Duodenal mucosa (tissue), 2 donors: ENCODE results near the gene MDM2.

Source experiments
- H3K27ac ChIP-seq: one replicate; pipeline ENCODE4 v1.7.0; 2013; ENCODE audit warnings: low read depth, low read length
- H3K27me3 ChIP-seq, 2 donors: one replicate each; pipeline ENCODE4 v1.7.0; 2013; ENCODE audit warnings: low read length in 2 of 2, control low read depth in 1 of 2; ENCODE audit not compliant: insufficient read depth in 2 of 2, control insufficient read depth in 1 of 2
- H3K36me3 ChIP-seq, 2 donors: one replicate each; pipeline ENCODE4 v1.7.0; 2013; ENCODE audit warnings: low read length in 2 of 2, control low read depth in 1 of 2; ENCODE audit not compliant: insufficient read depth in 2 of 2, control insufficient read depth in 1 of 2
- H3K4me1 ChIP-seq, 2 donors: one replicate each; pipeline ENCODE4 v1.7.0; 2013; ENCODE audit warnings: low read length in 2 of 2, control low read depth in 1 of 2; ENCODE audit not compliant: insufficient read depth in 2 of 2, control insufficient read depth in 1 of 2
- H3K4me3 ChIP-seq, 2 donors: one replicate each; pipeline ENCODE4 v1.7.0; 2013; ENCODE audit warnings: low read length in 2 of 2, low read depth in 1 of 2
- H3K9ac ChIP-seq, 2 donors: one replicate each; pipeline ENCODE4 v1.7.0; 2013; ENCODE audit warnings: low read length in 2 of 2, low read depth in 1 of 2
- H3K9me3 ChIP-seq, 2 donors: one replicate each; pipeline ENCODE4 v1.7.0; 2013; ENCODE audit warnings: low read length in 2 of 2, control low read depth in 1 of 2; ENCODE audit not compliant: control insufficient read depth in 1 of 2

Gene MDM2

GRCh38 chr12:68785358-68785757 lies 22.6 kb upstream of the MDM2 start:
- H3K4me3 ChIP-seq, result no peak overlapping the region
- H3K9ac ChIP-seq, result no peak overlapping the region
- no peaks in the 10 kb centered on the region for H3K9me3 ChIP-seq
- H3K36me3 ChIP-seq, result no peaks in the 10 kb centered on the region
- peaks cover 7 to 11% of the 10 kb centered on the region in 2 donors for H3K4me1 ChIP-seq
- no peak overlapping the region for H3K27ac ChIP-seq
- H3K27me3 ChIP-seq, result no peaks in the 10 kb centered on the region

DNA sequence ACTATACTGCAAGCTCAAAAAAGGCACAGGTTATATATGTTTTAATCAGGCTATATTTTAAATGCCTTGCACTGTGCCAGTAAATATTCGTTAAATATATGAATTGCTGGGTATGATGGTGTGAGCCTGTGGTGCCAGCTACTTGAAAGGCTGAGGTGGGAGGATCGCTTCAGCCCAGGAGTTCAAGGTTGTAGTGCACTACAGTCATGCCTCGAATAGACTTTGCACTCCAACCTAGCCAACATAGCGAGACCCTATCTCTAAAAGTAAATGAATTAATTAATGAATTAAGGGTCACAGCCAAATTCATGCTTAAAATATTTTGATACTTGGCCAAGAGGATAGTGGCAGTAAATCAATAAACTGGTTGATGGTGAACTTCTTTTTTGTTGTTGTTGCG lies 22.2 kb upstream of the MDM2 start:
- Histone ChIP-seq H3K27me3 (no peaks in the 10 kb centered on the region), H3K4me1 (peaks cover 7 to 11% of the 10 kb centered on the region in 2 donors), H3K9me3 (no peaks in the 10 kb centered on the region), H3K27ac (no peak overlapping the region), H3K36me3 (no peaks in the 10 kb centered on the region), H3K4me3 (no peak overlapping the region), H3K9ac (no peak overlapping the region)

- Histone ChIP-seq H3K9ac (no peak overlapping the region), H3K27ac (no peak overlapping the region)
These were observed 21.0 kb upstream of the MDM2 start for GRCh38 chr12:68786929-68787328.

DNA sequence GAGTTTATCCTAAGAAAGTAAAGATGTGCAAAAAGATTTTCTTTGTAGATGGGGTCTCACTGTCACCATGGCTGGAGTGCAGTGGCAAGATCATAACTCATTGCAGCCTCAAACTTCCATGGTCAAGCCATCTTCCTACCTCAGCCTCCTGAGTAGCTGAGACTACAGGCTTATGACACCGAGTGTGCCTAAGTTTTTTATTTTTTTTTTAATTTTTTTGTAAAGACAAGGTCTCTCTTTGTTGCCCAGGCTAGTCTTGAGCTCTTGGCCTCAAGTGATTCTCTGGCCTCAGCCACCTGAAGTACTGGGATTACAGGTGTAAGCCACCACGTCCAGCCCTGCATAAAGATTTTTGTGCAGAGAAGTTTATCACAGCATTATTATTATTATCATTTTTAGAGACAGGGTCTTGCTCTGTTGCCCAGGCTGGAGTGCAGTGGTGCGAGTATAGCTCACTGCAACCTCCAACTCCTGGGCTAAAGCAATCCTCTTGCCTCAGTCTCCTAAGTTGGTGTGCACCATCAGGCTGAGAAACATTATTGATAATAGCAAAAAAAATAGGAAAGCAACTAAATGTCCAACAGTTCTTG lies 19.3 kb upstream of the MDM2 start:
- Histone ChIP-seq H3K9ac (no peak overlapping the region), H3K27me3 (no peaks in the 10 kb centered on the region), H3K4me3 (no peak overlapping the region), H3K36me3 (no peaks in the 10 kb centered on the region), H3K27ac (no peak overlapping the region), H3K4me1 (peaks cover 7 to 11% of the 10 kb centered on the region in 2 donors), H3K9me3 (no peaks in the 10 kb centered on the region)

More at GRCh38 chr12:68786929-68787328, 21.0 kb upstream of the MDM2 start:
- Histone ChIP-seq H3K27me3 (no peaks in the 10 kb centered on the region), H3K9me3 (no peaks in the 10 kb centered on the region), H3K4me3 (no peak overlapping the region), H3K36me3 (no peaks in the 10 kb centered on the region), H3K4me1 (peaks cover 7 to 11% of the 10 kb centered on the region in 2 donors)

- no peaks in the 10 kb centered on the region for H3K9me3 ChIP-seq
- H3K36me3 ChIP-seq, result no peaks in the 10 kb centered on the region
- no peak overlapping the region for H3K4me3 ChIP-seq
- no peak overlapping the region for H3K9ac ChIP-seq
- H3K27ac ChIP-seq, result no peak overlapping the region
- H3K27me3 ChIP-seq, result no peaks in the 10 kb centered on the region
- peaks cover 7 to 11% of the 10 kb centered on the region in 2 donors for H3K4me1 ChIP-seq
These were observed 18.7 kb upstream of the MDM2 start for GRCh38 chr12:68789144-68789878.

DNA sequence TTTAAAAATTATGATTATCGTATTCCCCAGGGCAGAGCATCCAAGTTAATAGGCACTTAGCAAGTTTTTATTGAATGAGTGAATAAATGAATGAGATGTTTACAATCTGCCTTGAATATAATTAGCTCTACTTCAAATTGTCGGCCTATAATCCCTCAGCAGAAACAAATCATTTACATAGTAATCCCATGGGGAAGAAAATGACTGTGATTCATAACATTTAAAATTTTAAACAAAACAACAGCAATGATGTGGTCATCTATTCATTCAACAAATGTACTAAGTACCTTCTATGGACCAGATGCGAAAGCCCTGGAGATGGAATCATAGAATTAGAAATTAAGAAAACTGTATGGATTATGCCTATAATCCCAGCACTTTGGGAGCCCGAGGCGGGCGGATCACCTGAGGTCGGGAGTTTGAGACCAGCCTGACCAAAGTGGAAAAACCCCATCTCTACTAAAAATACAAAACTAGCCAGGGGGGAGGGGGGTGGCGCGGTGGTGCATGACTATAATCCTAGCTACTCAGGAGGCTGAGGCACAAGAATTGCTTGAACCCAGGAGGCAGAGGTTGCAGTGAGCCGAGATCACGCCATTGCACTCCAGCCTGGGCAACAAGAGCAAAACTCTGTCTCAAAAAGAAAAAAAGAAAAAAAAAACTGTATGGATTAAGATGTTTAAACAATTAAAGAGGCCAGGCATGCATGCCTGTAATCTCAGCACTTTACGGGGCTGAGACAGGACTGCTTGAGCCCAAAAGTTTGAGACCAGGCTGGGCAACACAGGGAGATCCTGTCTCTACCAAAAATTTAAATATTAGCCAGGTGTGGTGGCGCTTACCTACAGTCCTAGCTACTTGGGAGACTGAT lies 17.7 kb upstream of the MDM2 start:
- H3K9ac ChIP-seq, result no peak overlapping the region
- no peaks in the 10 kb centered on the region for H3K36me3 ChIP-seq
- H3K9me3 ChIP-seq, result no peaks in the 10 kb centered on the region
- H3K4me1 ChIP-seq, result peaks cover 7 to 9% of the 10 kb centered on the region in 2 donors
- no peaks in the 10 kb centered on the region for H3K27me3 ChIP-seq
- H3K4me3 ChIP-seq, result no peak overlapping the region
- no peak overlapping the region for H3K27ac ChIP-seq

- H3K27me3 ChIP-seq, result no peaks in the 10 kb centered on the region
- H3K4me1 ChIP-seq, result peaks cover 2 to 4% of the 10 kb centered on the region in 2 donors
- H3K4me3 ChIP-seq, result no peak overlapping the region
- no peak overlapping the region for H3K27ac ChIP-seq
- no peaks in the 10 kb centered on the region for H3K9me3 ChIP-seq
- H3K9ac ChIP-seq, result no peak overlapping the region
- no peaks in the 10 kb centered on the region for H3K36me3 ChIP-seq
These were observed 17.1 kb upstream of the MDM2 start for GRCh38 chr12:68790952-68791234.

- H3K27me3 ChIP-seq, result no peaks in the 10 kb centered on the region
- H3K9ac ChIP-seq, result no peak overlapping the region
- H3K9me3 ChIP-seq, result no peaks in the 10 kb centered on the region
- no peak overlapping the region for H3K4me3 ChIP-seq
- peaks cover 0 to 2% of the 10 kb centered on the region in 2 donors for H3K4me1 ChIP-seq
- H3K36me3 ChIP-seq, result no peaks in the 10 kb centered on the region
- no peak overlapping the region for H3K27ac ChIP-seq
These were observed 16.0 kb upstream of the MDM2 start for GRCh38 chr12:68791897-68792481.

- H3K9ac ChIP-seq, result no peak overlapping the region
- H3K4me3 ChIP-seq, result no peak overlapping the region
- no peaks in the 10 kb centered on the region for H3K36me3 ChIP-seq
- H3K27ac ChIP-seq, result no peak overlapping the region
- H3K4me1 ChIP-seq, result no peaks in the 10 kb centered on the region
- no peaks in the 10 kb centered on the region for H3K27me3 ChIP-seq
- no peaks in the 10 kb centered on the region for H3K9me3 ChIP-seq
These were observed 15.0 kb upstream of the MDM2 start for GRCh38 chr12:68792952-68793351.

DNA sequence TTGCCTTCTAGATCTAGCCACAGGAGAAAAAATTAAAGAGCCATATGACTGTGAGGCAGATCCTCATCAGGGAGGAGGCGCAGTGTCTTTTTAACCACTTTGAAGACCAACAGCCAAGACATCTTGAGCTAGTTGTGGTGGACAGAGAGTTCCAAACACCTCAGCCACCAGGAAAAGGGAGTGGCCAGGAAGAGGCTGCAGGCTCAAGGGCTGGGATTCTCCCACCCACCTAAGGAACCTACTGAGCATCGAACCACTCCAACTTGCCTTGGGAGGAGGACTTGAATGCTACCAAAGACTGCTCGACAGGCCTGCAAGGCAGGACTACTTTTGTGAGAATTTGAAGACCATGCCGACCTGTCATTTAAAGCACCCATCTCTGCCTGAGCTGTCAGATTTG lies 14.5 kb upstream of the MDM2 start:
- no peaks in the 10 kb centered on the region for H3K36me3 ChIP-seq

More for the DNA sequence above, 14.5 kb upstream of the MDM2 start:
- H3K9me3 ChIP-seq, result no peaks in the 10 kb centered on the region
- no peak overlapping the region for H3K27ac ChIP-seq
- H3K4me1 ChIP-seq, result no peaks in the 10 kb centered on the region
- H3K9ac ChIP-seq, result no peak overlapping the region
- H3K4me3 ChIP-seq, result no peak overlapping the region
- H3K27me3 ChIP-seq, result no peaks in the 10 kb centered on the region
